Fibroblast of villous mesenchyme (primary cell): ENCODE results near the gene PDE4D. TPM values are rescaled to one million over a fixed set of nuclear protein-coding genes. Genes with fewer than 3 reads are reported as not detected.

Source experiments
- DNase-seq: peaks from one replicate; pipeline ENCODE4 v3.0.0-alpha.2; 2010; ENCODE audit warnings: low read depth
- H3K4me3 ChIP-seq: 2 replicates; pipeline ENCODE4 v1.5.1; 2011; ENCODE audit warnings: low read depth, mild to moderate bottlenecking, low read length
- CTCF ChIP-seq: IDR thresholded peaks from 2 replicates; pipeline ENCODE4 v1.5.1; 2012; ENCODE audit warnings: low read depth, mild to moderate bottlenecking, low read length; ENCODE audit not compliant: insufficient read depth
- total RNA-seq: library from RNA; depleted of rRNA; stranded (reverse); fragments of >200 nt; gene quantifications from 2 replicates; pipeline ENCODE4 v1.2.3, GENCODE V29; 2012

The PDE4D gene
- total RNA-seq, 1 donor, result 6.0 TPM

GRCh38 chr5:59169081-59169767 is 724.3 kb downstream of the PDE4D start:
- no peak for DNase-seq
- H3K4me3 ChIP-seq, result no peak overlapping the region
- no peak for TF ChIP-seq CTCF

GRCh38 chr5:59168067-59168466 is 725.5 kb downstream of the PDE4D start:
- no peak for DNase-seq
- no peak for TF ChIP-seq CTCF
- no peak overlapping the region for H3K4me3 ChIP-seq

- TF ChIP-seq CTCF, result no peak
- H3K4me3 ChIP-seq, result no peak overlapping the region
- DNase-seq, result peak; percentile 36
Observed at GRCh38 chr5:59164041-59164830, 729.3 kb downstream of the PDE4D start.

DNA sequence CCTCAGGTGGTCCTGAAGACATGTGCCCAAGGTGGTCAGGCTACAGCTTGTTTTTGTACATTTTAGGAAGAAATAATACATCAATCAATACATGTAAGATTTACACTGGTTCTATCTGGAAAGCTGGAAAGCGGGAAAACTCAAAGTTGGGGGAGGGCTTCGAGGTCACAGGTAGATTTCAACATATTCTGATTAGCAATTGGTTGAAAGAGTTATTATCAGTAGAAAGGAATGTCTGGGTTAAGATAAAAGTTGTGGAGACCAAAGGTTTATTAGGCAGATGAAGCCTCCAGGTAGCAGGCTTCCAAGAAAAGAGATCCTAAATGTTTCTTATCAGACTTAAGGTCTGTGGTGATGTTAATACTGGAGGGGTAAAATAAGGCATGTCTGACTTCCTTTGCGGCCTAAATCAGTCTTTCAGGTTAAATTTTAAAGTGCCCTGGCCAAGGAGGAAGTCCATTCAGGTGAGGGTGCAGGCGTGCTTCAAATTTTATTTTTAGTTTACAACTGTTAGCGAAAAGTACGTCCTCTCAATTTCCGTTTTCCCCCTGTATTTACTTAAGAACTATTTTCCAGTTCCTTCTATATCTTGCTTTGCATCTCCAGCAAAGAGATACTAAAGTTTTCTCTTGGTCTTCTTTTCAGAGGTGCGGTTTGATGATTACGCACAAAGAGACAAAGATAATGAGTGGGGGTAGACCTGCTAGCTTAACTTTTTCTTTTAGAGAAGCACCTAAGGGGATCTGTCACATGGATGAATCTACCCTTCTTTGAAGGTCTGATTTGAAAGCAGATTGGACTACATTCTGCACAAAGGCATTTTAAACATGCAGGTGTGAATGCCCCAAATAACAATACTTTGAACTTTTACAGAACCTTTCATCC is 732.1 kb downstream of the PDE4D start:
- no peak for DNase-seq
- no peak for TF ChIP-seq CTCF
- H3K4me3 ChIP-seq, result no peak overlapping the region

DNA sequence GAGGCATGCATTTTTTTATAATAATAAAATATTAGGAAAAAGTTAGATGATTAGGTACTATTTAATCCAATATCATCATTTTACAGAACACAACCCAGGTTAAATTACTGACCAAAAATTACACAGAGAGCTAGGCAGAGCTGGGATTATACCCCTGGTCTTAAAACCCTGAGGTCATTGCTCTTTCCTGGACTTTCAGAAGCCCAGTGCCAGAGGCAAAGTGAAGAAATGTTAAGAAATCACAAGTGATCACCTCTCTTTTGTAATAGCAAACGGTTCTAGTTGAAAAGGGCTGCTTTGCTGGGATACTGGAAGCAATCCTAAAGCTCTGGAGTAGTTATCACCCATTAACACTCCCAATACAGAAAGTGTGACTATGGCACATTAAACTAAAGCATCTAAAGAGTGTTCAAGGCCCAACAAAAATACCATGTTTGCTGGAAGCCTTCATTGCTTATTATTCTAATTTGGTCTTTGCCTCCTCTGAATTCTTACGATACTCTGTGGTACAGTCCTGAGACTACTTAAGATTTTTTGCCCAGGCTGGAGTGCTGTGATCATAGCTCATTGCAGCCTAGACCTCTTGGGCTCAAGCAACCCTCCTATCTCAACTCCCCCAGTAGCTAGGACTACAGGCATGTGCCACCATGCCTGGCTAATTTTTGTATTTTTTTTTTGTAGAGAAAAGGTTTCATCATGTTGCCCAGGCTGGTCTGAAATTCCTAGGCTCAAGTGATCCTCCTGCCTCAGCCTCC is 734.7 kb downstream of the PDE4D start:
- H3K4me3 ChIP-seq, result no peak overlapping the region
- no peak for TF ChIP-seq CTCF
- DNase-seq, result no peak

DNA sequence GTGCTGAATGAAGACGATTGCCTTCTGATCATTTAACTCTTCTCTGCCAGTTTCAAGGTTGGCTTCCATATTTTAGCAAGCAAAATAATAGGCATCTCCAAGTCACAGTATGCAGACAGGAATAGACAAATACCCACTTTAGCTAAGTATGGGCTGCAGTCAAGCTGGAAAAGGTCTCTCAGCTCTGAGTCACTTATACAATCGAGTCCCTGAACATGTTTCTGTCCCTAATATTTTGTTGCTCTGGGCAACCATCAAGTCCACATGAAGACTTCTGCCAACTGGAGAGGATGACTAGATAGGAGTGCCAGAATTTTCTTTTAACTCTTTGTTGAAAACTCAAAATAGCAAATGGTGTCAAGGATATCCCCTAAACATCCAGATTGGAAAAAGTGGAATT is 735.4 kb downstream of the PDE4D start:
- TF ChIP-seq CTCF, result no peak
- no peak for DNase-seq
- no peak overlapping the region for H3K4me3 ChIP-seq
